Measurements from ENCODE around the gene NCOA5.

NCOA5 gene

DNA sequence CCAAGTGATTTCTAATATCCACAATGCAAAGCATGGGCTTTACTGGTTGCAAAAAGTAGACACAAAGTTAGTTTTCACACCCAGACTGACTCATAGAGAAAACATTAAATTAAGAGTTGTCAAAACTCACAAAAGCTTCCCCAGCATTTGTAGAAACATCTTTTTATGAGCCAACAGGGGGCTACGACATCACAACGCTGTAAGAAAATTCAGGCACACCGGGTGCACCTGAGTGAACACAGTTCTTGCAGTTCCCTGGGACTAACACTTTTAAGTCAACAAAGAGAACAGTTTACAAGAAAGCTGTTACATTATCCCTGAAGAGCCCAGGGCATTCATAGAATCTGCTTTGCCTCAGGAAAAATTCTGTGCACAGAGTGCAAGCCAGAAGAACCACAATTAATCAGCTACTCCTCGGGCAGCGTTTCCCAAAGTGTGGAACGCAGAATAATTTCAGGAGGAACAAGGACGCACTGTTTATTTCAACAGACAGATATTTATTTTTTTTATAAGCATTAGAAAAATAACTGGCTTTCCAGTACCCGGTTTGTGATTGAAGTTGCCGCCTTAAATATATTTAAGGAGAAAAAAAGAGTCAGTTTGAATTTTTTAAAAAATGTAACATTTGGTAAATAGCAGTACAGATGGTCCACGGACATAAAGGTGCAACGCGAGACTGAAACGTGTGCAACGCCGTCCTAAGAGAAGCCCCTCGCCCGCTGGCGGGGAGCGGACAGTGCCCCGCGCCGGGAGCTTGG lies 1.2 kb downstream of the NCOA5 start:
- DNase-seq, result no peak

DNA sequence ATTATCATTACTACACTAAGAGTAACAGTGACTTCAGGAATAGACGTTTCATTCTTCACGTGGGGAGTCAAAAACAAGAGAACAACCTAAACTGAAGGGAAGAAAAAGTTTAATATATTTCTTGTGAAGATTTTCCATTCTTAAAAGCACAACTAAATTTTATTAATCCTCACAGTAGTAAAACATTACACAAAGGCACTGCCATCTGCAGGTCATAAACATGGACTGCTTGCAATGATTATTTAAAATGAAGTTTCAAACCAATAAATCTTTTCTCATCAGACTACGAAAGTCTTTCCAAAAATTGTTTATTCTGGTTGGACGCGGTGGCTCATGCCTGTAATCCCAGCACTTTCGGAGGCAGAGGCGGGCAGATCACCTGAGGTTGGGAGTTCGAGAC lies 2.6 kb downstream of the NCOA5 start:
- no peak for DNase-seq

DNA sequence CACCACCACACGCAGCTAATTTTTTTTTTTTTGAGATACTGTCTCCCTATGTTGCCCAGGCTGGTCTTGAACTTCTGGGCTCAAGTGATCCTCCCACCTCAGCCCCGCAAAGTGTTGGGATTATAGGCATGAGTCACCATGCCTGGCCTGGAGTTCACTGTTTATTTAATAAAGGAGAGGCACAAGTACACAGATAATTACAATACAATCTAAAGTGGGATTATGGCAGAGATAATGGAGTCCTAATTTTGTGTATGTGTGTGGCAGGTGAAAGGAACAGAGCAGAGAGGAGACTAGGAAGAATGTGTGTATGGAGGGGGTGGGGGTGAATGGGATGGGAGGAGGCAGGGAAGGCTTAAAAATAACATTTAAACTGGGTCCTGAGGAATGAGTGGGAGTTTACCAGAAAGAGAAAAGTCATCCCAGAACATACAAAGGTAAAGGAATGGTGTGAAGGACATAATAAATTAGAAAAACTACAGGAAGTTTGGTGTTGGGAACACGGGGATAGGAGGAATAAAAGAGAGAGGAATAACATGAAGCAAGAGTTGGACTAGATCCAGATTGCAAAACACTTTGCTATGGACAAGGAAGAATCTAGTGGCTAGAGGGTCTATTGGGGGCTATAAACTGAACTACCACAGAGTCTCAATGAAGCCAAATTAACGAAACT lies 4.4 kb downstream of the NCOA5 start:
- no peak for DNase-seq

GRCh38 chr20:46084805-46085178 lies 5.0 kb downstream of the NCOA5 start:
- DNase-seq, result no peak

- DNase-seq, result no peak
Measured at GRCh38 chr20:46083531-46084061, 6.2 kb downstream of the NCOA5 start.

GRCh38 chr20:46083101-46083500 lies 6.7 kb downstream of the NCOA5 start:
- no peak for DNase-seq

DNA sequence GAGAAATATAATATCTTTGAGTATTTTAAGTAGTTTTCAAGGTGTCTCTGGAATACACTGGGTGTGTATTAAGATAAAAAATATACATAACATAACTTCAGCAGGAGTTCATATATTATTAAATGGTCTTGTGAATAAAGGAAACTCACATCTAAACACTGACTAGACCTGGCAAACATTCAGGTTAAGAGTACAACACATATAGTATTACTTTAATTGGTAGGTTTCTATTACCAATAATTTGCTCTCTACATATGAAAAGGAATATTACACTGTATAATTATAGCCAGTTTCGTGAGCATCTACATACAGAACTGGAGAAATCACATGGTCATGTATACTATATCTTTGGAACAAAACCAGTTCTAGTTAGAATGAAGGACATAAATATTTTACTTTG lies 8.7 kb downstream of the NCOA5 start:
- no peak for DNase-seq

DNA sequence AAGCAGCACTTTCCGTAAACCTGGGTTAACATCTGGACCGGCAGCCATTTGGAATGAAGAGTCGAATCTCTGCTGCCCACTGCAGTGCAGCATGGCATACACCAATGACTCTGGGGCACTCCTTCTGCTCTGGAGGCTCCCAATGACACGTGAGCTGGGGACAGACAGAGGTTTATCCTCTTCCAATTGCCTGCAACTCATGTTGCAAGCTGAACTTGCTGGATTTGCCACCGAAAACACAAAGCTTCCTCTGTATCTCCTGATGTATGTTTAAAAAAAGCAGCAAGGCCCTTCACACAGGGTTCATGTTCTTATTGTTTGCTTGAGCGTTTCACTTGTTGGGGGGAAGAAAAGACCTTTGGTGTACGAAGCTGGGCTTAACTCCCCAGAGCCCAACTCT lies 10.8 kb downstream of the NCOA5 start:
- DNase-seq, result no peak

DNA sequence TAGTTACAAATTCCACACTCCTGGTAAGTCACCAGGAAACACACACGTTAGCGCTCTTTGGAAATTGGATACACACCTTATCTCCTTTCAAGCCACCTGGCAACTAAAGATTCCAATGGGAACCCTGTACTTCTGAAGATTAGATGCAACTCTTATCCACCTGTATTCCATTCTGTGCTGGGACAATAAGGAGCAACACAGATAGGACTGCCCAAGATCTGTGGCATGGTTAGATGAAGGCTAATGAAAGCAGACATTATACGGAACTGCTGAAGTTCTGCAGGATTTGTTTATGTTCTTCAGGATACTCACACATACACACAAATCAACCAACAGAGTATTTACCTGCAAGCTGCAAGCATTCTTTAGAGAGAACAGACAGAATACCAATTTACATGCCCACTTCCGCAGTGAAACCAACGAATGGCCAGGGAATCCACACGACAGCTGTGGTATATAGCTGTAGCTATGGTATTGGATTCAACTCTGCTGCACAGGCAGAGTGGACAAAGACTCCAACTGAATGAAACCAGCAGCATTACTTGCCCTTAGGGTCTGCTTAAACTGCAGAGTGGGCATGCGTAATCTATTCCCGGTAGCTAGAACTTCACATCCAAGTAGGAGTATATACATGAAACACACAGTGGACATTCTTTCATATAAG lies 12.0 kb downstream of the NCOA5 start:
- DNase-seq, result no peak

- DNase-seq, result no peak
Measured at GRCh38 chr20:46076806-46077205, 13.0 kb downstream of the NCOA5 start.

DNA sequence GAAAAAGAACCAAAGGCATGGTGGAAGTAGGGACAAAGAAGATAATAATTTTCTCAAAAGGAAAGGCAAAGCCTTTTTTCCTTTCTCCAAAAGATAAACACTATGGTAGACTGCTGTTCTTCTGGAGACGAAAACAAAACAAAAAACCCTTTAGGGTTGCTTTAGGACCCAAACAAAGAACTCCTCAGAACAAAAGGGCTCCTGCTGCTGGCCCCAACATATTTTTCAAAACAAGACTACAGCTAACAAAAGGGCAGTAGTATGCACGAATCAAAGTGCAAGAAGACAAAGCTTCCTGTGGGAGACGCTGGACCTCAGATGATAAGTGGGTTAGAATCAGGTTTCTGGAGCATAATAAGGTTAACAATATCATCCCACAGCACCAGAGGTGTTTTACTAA lies 15.8 kb downstream of the NCOA5 start:
- DNase-seq, result no peak

DNA sequence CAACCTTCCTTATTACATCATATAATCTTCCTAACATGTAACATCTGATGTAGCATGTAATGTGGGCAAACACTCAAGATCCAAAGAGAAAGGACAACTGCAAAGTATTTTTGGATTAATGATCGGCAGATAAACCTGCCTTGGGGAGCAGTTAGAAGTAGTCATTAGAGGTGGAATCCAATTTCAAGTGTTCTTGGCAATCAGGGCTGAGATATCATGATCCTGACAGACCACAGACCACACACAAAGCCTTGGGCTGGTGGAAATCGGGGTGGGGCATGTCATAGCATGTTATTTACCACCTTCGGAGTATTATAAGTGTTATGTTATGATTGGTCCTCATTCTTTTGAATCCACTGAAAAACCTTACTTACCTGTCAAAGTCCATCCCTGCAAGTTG lies 16.3 kb downstream of the NCOA5 start:
- DNase-seq, result no peak

DNA sequence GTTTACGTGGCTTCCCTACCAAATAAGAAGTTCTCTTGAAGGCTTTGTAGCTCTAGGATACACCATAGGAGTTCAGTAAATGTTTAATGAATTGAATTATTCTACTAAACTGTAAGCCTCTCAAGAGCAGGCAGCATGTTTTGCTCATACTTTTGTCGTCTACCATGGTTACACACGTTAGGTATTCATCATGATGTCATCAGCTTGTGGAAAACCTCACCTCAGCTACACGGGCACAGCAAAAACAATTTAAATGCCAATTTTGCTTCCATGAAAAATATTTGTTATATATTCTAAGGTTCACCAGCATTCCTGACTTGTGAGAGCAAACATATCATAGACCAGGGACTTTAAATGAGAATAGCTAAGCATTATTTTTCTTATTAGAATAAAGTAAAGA lies 16.7 kb downstream of the NCOA5 start:
- DNase-seq, result no peak

- DNase-seq, result no peak
Measured at GRCh38 chr20:46071573-46071972, 18.2 kb downstream of the NCOA5 start.

DNA sequence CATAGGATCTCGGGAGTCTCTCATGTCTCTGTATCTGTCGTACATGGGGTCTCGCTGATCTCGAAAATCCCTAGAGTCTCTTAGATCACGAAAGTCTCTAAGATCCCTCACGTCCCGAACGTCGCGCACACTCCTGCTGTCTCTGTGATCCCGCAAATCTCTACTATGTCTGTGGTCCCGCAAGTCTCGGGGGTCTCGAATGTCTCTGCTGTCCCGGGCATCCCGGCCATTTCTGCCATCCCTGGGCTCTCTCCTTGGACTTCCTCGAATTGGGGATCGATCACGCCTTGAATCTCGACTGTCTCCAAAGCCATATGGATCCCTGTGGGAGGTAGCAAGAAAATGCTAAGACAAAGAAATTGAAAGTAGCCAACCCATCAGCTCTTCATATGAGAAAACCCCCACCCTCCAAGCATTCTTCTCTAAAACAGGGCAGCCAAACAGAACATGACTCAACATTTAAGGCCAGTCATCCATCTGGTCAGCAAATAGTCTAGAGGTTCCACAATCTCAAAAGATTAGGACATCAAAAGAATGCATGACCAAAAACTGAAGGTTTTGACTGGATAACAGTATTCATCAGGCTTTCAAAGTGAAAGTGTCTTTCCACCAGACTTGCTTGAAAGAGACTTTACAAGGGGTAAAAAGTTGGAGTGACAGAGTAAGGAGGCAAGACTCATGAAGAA lies 19.4 kb downstream of the NCOA5 start:
- no peak for DNase-seq

DNA sequence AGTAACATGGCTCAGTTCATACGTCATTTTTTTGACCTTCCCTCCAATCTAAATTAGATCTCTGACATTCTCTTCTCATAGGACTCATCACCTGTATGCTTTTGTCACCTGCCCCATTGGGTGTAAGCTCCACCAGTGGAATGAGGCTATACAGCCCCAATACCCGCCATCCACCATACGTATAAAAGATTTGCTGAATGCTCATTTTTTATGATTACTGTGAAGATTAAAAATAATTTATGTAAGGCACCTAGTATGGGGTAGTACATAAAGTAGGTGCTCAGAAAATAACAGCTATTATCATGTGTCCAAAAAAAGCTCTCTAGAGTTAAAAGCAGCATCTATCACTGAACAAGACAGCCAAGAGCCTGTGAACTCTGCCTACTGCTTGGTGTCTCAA lies 24.1 kb downstream of the NCOA5 start:
- DNase-seq, result no peak

- DNase-seq, result no peak
Measured at GRCh38 chr20:46065006-46065405, 24.8 kb downstream of the NCOA5 start.

GRCh38 chr20:46063652-46064054 lies 26.1 kb downstream of the NCOA5 start:
- DNase-seq, result no peak

DNA sequence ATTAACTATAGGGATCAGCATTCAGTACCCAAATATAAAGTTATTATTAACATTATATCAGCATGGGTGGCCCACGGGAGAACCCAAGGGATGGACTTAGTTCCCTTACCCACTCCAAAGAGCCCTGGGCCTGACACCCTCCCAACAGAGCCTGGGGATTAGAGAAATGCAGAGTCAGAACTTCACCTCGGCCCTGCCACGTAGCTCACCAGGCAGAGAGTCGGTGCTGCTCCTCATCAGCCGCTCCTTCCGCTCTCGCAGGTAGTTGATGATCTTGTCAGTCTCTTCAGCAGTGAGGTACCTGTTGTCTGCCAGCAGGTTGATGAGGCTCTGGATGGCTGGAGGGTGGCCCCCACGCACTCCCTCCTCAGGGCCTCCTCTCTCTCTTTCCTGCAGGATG lies 26.6 kb downstream of the NCOA5 start:
- DNase-seq, result no peak

DNA sequence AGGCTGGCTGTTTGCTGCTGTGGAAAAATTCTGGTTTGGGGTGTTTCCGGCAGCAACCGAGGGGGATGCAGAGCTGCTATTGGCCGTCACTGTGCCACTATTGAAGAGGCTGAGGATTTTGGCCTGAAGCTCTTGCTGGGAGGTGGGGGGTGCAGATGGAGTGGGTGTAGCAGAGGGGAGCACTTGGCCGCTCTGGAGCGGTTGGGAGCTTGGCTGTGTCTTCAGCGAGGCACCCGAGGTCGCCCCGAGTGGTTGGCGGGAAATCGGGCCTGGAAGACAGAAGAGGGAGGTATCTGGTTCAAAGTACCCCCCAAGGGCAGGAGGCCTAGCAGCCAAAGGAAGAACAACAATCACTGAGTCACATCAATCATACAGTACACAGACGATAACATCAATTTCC lies 27.1 kb downstream of the NCOA5 start:
- DNase-seq, result no peak

DNA sequence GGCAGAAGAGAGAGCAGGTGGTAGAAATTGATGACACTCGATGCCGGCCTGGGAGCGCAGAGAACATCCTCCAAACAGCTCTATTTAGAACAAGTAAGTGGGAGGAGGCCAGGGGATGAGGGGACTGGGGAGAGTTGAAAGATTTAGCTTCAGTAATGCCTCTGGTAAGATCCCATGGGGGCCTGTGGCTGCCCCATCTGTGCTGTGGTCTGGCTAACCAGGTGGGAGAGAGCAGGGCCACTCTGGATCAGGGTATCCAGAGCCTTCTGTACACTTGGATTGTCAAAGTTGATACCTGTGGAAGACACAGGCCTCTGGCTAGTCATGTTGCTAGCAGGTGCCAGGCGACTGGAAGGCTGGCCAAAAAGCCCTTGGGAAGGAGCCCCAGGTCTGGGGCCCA lies 27.6 kb downstream of the NCOA5 start:
- DNase-seq, result no peak

DNA sequence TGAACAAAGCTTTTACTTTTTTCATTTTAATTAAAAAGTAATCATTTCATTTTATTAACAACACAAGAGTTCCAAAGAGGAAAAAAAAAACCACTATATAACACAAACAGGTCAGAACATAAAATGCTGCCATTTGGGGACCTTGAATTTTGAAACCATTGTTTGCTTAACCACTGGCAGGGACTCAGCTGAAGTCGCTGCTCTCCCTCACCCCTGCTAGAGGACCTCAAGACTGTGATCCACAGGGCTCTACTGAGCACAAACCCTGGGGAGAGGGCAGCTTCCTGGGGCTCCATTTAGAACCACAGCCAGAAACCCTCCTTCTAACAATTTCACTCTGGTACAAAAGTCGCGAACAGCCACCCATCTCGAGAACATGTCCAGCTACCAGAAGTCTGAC lies 28.8 kb downstream of the NCOA5 start:
- DNase-seq, result no peak

- DNase-seq, result no peak
Measured at GRCh38 chr20:46060301-46060881, 29.4 kb downstream of the NCOA5 start.
